ENCODE measurements around the gene PLS1. TPM values are rescaled to one million over a fixed set of nuclear protein-coding genes. Genes with fewer than 3 reads are reported as not detected.

Gene PLS1
- total RNA-seq, 1 experiment from 2014 or later = 6.4 TPM

DNA sequence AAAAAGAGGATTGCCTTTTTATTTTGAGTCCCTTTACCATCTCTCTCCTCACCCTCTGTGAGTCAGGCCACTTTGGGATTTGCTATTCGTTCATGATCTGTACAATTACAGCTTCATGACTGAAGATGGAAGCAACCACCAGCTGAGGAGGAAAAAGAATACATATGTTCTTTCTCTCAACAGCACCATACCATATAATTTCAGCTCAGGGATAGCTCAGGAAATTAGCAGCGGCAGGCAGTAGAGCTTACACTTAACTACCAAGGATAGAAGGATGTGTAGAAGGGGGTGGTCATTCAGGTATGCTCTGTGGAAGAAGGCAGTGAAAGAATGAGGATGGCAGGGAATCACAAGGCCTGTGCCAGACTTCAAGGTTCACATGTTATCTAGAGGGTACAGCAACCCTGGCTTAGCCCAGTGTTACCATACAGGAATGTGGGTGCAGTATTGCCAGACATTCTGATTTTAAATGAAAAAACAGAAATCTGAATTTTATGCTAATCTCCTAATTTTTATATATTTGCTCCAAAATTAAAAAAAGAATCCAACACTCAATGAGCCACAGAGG is 17.9 kb downstream of the PLS1 start:
- Histone ChIP-seq H3K9me3 (ENCODE audit: low read depth, low read length, poor library complexity, severe bottlenecking) (no peaks in the 10 kb centered on the region), H3K36me3 (ENCODE audit: insufficient read depth, low read length, poor library complexity, severe bottlenecking) (no peaks in the 10 kb centered on the region), H3K27me3 (replicated peaks; ENCODE audit: insufficient read depth, low read depth, low read length, poor library complexity) (no peaks in the 10 kb centered on the region), H3K4me3 (ENCODE audit: low read depth, low read length, poor library complexity, severe bottlenecking) (no peak overlapping the region), H3K4me1 (ENCODE audit: insufficient read depth, low read length, poor library complexity, severe bottlenecking) (no peaks in the 10 kb centered on the region), H3K27ac (ENCODE audit: low read depth, low read length, poor library complexity, severe bottlenecking) (no peak overlapping the region)
- POLR2A ChIA-PET (ENCODE audit: low non-redundant PET) = no interaction called here
- intact Hi-C loops (cut with micrococcal nuclease; ENCODE audit: unreplicated experiment) = no loop called here
- CTCF ChIA-PET = no interaction called here
- no peak for TF ChIP-seq EZH2 (IDR thresholded peaks at IDR 0.05; ENCODE audit: borderline replicate concordance, low read depth, low read length, poor library complexity, severe bottlenecking)
- TF ChIP-seq, protein P1, sequence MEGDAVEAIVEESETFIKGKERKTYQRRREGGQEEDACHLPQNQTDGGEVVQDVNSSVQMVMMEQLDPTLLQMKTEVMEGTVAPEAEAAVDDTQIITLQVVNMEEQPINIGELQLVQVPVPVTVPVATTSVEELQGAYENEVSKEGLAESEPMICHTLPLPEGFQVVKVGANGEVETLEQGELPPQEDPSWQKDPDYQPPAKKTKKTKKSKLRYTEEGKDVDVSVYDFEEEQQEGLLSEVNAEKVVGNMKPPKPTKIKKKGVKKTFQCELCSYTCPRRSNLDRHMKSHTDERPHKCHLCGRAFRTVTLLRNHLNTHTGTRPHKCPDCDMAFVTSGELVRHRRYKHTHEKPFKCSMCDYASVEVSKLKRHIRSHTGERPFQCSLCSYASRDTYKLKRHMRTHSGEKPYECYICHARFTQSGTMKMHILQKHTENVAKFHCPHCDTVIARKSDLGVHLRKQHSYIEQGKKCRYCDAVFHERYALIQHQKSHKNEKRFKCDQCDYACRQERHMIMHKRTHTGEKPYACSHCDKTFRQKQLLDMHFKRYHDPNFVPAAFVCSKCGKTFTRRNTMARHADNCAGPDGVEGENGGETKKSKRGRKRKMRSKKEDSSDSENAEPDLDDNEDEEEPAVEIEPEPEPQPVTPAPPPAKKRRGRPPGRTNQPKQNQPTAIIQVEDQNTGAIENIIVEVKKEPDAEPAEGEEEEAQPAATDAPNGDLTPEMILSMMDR (conservative IDR thresholded peaks at IDR 0.05; ENCODE audit: low read depth, low read length) = no peak
- BruUV-seq (replicated peaks) = no TSS peak
- no peak for DNase-seq (ENCODE audit: low spot score)

DNA sequence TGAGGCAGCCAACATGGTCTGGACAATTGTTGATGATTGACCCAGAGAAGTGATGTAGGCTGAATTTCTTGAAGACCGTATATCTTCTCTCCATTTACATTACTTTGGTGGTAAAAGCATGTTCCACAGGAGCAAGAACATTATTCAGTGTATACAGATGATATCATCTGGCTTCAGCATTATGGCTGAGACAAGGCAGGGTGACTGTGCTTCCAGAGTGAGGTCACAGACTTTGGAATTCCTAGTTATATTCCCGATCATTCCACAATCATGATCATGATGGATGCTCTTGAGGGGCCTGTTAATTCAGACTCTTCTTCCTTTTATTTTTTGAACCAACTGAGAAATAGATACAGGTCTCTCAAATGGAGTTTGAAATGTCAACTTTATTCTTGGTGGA is 19.0 kb downstream of the PLS1 start:
- H3K27ac ChIP-seq (ENCODE audit: low read depth, low read length, poor library complexity, severe bottlenecking) = no peak overlapping the region
- no peak overlapping the region for H3K4me3 ChIP-seq (ENCODE audit: low read depth, low read length, poor library complexity, severe bottlenecking)
- H3K36me3 ChIP-seq (ENCODE audit: insufficient read depth, low read length, poor library complexity, severe bottlenecking) = no peaks in the 10 kb centered on the region
- intact Hi-C loops (cut with micrococcal nuclease; ENCODE audit: unreplicated experiment) = no loop called here
- no TSS peak for BruUV-seq (replicated peaks)
- DNase-seq (ENCODE audit: low spot score) = no peak
- TF ChIP-seq, protein P1 (conservative IDR thresholded peaks at IDR 0.05; ENCODE audit: low read depth, low read length) = no peak
- no peak for TF ChIP-seq EZH2 (IDR thresholded peaks at IDR 0.05; ENCODE audit: borderline replicate concordance, low read depth, low read length, poor library complexity, severe bottlenecking)
- CTCF ChIA-PET = no interaction called here
- no peaks in the 10 kb centered on the region for H3K4me1 ChIP-seq (ENCODE audit: insufficient read depth, low read length, poor library complexity, severe bottlenecking)
- no peaks in the 10 kb centered on the region for H3K9me3 ChIP-seq (ENCODE audit: low read depth, low read length, poor library complexity, severe bottlenecking)
- no peaks in the 10 kb centered on the region for H3K27me3 ChIP-seq (replicated peaks; ENCODE audit: insufficient read depth, low read depth, low read length, poor library complexity)
- POLR2A ChIA-PET (ENCODE audit: low non-redundant PET) = no interaction called here

DNA sequence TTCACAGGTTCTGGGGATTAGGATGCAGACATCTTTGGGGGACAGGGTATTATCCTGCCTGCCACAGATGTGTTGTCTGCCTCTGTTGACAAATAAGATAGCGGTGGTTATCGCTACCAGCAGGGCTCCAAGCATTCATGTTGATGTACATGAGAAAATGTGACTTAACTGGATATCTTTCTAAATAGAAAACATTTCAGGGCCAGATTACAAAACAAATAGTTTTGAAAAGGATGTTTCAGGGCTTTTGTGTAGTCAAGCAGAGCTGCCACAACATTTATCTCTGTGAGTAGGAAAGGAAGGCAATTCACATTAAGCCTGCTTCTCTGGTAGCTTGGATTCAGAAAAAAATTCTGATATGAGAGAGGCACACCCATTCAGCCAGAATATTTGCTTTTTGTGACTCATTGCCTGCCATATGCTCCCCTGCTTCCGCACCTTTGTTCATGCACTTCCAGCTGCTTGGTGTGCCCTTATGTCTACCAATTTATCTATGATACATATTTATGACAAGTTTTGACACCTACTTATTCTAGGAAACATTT is 22.8 kb downstream of the PLS1 start:
- BruUV-seq (replicated peaks) = no TSS peak
- Histone ChIP-seq H3K36me3 (ENCODE audit: insufficient read depth, low read length, poor library complexity, severe bottlenecking) (no peaks in the 10 kb centered on the region), H3K27ac (ENCODE audit: low read depth, low read length, poor library complexity, severe bottlenecking) (no peak overlapping the region), H3K4me1 (ENCODE audit: insufficient read depth, low read length, poor library complexity, severe bottlenecking) (no peaks in the 10 kb centered on the region), H3K9me3 (ENCODE audit: low read depth, low read length, poor library complexity, severe bottlenecking) (no peaks in the 10 kb centered on the region), H3K4me3 (ENCODE audit: low read depth, low read length, poor library complexity, severe bottlenecking) (no peak overlapping the region), H3K27me3 (replicated peaks; ENCODE audit: insufficient read depth, low read depth, low read length, poor library complexity) (no peaks in the 10 kb centered on the region)
- ChIA-PET CTCF (no interaction called here), POLR2A (ENCODE audit: low non-redundant PET) (no interaction called here)
- intact Hi-C loops (cut with micrococcal nuclease; ENCODE audit: unreplicated experiment) = no loop called here
- no peak for TF ChIP-seq EZH2 (IDR thresholded peaks at IDR 0.05; ENCODE audit: borderline replicate concordance, low read depth, low read length, poor library complexity, severe bottlenecking)
- TF ChIP-seq, protein P1 (conservative IDR thresholded peaks at IDR 0.05; ENCODE audit: low read depth, low read length) = no peak
- DNase-seq (ENCODE audit: low spot score) = no peak

Data from A673 (cell line).